D721Med (cell line): Measurements from ENCODE around the gene CDR2L.
A peak's percentile ranks its signal among the peaks of the same experiment; 100 is the strongest.
"Not testable (repeated sequence)": the region's sequence is repeated elsewhere in the genome, so short reads cannot be mapped to it uniquely, and the experiment has no call there.

Experiments used
- DNase-seq: peaks from one replicate; pipeline ENCODE4 v3.0.0; 2011; ENCODE audit warnings: low spot score; ENCODE audit not compliant: insufficient read length
- FAIRE-seq: peaks from 2 replicates; lab custom pipeline; 2011; peaks lifted over from hg19 to GRCh38; lab: Jason Lieb, UNC
- TF ChIP-seq, protein P1 (sequence below): IDR thresholded peaks from 2 replicates; pipeline ENCODE4 v1.5.1; 2012; ENCODE audit warnings: mild to moderate bottlenecking, control low read depth; ENCODE audit not compliant: insufficient read depth; ENCODE audit errors: missing control alignments

The CDR2L gene

DNA sequence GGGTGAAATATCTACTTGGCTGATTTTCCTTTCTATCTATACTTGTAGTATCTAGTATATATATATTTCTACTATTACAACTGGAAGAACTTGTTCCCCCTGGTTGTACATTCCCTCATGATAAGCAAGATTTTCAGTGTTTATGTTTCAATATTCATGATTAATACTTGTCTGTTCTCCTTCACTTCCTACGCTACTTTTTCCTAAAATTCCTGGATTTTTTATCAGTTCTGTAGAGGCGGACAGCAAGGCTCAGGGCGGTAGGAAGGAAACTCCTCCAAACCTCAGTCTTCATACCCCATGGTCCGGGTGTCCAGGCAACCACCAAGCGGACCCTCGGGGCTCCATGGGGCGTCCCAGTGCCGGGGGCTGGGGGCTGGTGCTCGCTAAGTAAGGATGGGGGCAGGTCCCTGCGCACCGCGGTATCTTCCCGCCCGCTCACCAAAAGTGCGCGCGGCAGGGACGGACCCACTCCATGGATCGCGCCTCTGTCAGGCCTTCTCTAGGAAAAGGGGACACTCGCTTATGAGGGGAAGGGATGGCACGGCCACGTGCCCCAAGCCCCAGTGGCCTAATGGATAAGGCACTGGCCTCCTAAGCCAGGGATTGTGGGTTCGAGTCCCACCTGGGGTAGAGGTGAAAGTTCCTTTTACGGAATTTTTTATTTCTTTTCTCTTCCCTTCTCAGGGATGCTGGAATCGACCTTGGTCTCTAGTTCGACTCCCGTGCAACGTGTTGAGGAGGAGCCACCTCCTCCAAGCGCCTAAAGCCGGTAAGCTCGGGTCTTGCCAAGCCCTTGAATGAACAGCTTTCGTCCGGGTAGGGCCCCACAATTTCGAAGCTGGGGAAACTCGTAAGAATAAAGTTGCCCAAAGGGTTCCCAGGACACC is 46.2 kb downstream of the CDR2L start:
- DNase-seq (no peak), FAIRE-seq (no peak)
- TF ChIP-seq, protein P1, sequence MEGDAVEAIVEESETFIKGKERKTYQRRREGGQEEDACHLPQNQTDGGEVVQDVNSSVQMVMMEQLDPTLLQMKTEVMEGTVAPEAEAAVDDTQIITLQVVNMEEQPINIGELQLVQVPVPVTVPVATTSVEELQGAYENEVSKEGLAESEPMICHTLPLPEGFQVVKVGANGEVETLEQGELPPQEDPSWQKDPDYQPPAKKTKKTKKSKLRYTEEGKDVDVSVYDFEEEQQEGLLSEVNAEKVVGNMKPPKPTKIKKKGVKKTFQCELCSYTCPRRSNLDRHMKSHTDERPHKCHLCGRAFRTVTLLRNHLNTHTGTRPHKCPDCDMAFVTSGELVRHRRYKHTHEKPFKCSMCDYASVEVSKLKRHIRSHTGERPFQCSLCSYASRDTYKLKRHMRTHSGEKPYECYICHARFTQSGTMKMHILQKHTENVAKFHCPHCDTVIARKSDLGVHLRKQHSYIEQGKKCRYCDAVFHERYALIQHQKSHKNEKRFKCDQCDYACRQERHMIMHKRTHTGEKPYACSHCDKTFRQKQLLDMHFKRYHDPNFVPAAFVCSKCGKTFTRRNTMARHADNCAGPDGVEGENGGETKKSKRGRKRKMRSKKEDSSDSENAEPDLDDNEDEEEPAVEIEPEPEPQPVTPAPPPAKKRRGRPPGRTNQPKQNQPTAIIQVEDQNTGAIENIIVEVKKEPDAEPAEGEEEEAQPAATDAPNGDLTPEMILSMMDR, result no peak

DNA sequence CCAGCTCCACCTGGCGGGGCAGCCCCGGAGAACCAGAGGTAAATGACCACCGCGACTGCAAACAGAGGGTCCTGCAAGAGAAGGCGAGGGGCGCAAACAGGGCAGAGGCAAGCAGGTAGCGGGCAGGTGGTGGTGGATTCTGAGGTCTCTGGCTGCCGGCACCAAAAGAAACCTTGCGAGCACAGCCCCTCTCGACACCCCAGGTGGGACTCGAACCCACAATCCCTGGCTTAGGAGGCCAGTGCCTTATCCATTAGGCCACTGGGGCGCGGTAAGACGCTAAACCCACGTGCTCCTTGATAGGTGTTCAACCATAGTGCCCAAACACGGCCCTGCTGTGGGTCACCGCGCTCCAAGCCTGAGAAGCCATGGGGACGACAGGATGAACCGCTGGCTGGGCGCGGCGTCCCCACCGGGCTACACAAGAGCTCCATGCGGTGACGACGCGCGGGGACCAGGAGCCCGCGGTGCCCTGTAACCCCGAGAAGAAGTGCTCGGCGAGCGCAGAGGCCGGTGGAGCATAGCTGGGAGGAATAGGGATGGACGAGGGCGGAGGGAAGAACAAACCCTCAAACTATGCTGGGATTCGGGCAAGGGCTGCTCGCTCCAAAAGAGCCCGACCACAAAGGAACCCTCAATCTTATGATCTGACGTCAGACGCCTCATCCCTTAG is 46.9 kb downstream of the CDR2L start:
- DNase-seq, result no peak
- no peak for FAIRE-seq
- TF ChIP-seq, protein P1, result peak; percentile 0

DNA sequence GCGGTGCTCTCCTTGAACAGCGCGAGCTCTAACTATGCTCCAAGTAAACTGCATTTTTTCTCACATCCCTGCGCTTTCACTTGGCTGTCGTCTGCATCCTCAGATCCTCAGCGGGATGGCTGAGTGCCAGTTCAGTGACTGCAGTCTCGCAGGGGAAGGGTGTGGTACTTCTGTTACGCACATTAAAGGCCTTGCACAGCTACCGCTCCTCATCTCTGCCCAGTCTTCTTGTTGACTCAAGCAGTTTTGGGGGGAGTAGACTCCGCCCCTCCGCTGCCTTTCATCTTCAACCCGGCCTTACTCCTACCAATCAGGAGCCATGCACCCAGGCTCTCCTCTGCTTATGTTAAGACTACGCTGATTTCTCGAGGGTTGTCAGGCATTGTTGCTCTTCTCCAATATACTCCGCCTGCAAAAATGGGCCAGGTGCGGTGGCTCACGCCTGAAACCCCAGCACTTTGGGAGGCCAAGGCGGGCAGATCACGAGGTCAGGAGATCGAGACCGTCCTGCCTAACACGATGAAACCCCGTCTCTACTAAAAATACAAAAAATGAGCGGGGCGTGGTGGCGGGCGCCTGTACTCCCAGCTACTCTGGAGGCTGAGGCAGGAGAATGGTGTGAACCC is 49.3 kb downstream of the CDR2L start:
- DNase-seq, result no peak
- FAIRE-seq, result no peak
- TF ChIP-seq, protein P1, result no peak

DNA sequence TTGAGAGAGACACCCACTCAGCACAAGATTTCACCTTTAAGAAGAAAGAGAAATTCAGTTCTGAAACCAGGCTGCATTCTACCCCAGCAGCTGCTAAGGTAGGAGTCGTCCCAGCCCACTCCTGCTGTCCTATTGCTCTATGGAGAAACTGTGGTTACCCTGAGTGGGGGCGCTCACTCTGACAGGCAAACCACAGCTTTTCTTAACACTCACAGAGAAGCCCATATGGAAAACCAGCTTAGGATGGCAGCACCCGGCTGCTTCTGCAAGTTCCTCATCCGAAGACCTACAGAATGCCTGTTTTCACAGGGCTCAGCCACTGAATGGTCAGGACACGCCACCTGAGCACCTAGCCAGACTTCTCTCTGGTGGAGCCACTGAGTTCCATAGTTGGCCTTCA is 51.8 kb downstream of the CDR2L start:
- FAIRE-seq (no peak), DNase-seq (no peak)
- TF ChIP-seq, protein P1, result no peak

DNA sequence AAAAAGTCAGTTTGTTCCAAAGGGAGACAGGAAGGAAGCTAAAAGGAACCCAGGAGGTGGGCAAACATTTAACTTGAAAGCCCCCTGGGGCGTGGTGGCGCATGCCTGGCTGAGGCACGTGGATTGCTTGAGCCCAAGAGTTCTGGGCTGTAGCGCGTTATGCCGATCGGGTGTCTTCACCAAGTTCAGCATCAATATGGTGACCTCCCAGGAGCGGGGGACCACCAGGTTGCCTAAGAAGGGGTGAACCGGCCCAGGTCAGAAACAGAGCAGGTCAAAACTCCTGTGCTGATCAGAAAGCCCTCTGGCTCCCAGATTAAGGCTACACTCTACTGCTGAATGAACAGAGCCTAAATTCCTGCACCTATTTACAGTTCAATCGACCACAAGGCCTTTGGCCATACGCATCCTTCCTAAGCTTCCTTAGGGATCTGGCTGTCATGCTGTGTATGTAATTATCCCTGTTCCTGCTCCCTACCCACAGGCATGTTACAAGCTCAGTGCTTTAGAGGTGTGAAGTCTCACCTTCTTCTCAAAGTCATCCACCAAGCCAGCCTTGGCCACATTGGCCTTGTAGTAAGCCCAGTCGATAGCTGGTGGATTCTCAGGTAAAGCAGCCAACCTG is 54.3 kb downstream of the CDR2L start:
- DNase-seq (no peak), FAIRE-seq (no peak)
- TF ChIP-seq, protein P1, result no peak

DNA sequence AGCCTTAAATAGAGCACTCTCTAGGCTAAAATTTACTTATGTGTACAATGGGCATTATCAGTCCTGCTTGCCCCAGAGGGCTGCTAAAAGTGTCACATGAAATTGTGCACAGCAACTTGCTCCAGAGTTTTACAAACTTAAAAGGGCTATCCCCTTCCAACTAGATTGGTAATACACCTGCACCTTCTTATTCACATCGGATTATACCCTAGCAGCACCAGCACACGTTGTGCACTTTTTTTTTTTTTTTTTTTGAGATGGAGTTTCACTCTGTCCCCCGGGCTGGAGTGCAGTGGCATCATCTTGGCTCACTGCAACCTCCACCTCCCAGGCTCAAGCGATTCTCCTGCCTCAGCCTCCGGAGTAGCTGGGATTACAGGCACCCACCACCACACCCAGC is 56.4 kb downstream of the CDR2L start:
- not testable (repeated sequence) for DNase-seq, FAIRE-seq

DNA sequence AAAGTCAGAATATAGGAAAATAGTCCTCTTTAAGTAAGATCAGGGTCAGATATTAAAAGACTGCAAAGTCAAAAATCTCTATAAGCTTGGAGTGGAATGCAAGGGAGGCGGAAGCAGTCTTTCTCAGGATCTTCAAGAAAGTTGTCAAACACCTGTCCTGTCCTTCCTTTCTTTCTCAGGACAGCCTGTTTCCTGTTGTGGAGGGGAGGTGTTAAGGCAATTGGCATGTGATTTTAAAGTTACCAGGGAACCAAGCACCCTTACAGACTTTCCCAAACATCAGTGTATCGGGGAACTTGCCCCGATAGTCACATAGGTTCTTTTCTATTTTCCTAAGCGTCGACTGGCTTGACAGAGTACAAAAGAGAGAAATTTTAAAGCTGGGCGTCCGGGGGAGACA is 57.3 kb downstream of the CDR2L start:
- DNase-seq (no peak), FAIRE-seq (no peak)
- TF ChIP-seq, protein P1, result no peak

DNA sequence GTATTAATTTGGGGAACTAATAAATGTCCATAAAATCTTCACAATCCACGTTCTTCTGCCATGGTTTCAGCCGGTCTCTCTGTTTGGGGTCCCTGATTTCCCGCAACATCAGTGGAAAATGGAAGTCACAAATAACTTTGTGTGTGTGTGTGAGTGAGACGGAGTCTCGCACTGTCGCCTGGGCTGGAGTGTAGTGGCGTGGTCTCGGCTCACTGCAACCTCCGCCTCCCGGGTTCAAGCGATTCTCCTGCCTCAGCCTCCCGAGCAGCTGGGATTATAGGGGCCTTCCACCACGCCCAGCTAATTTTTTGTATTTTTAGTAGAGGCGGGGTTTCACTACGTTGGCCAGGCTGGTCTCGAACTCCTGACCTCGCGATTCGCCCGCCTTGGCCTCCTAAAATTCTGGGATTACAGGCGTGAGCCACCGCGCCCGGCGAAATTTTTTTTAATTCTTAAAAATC is 58.5 kb downstream of the CDR2L start:
- DNase-seq, FAIRE-seq: not testable (repeated sequence)
